B cell (primary cell): ENCODE measurements around the gene HOXD10.

Source experiments
- CTCF ChIP-seq: fragments of 200-600 bp; IDR thresholded peaks from one replicate; pipeline ENCODE4 v1.8.0; 2022; ENCODE audit warnings: antibody characterized with exemption, mild to moderate bottlenecking
- EZH2 ChIP-seq: IDR thresholded peaks from 2 replicates; pipeline ENCODE4 v1.6.1; 2012; ENCODE audit warnings: borderline replicate concordance, low read depth, mild to moderate bottlenecking, moderate library complexity, low read length; ENCODE audit not compliant: insufficient read depth, poor library complexity, severe bottlenecking

GRCh38 chr2:176101216-176101830 is 15.3 kb upstream of the HOXD10 start:
- no peak for TF ChIP-seq EZH2
- TF ChIP-seq CTCF, result no peak
